ENCODE measurements around the gene BTBD16. TPM values are rescaled to one million over a fixed set of nuclear protein-coding genes. Genes with fewer than 3 reads are reported as not detected.

BTBD16 gene
- total RNA-seq, 1 experiment from 2014 or later, result 0.82 TPM

GRCh38 chr10:122336961-122337360 is 65.9 kb downstream of the BTBD16 start:
- H3K4me1 ChIP-seq (ENCODE audit: control insufficient read depth, insufficient read depth, low read length), result peaks cover 9% of the 10 kb centered on the region; the same call in 1 of the 2 replicates
- H3K36me3 ChIP-seq (ENCODE audit: control insufficient read depth, insufficient read depth, low read length), result no peaks in the 10 kb centered on the region
- H3K9me3 ChIP-seq (ENCODE audit: control insufficient read depth, insufficient read depth, low read depth, low read length), result no peaks in the 10 kb centered on the region
- POLR2A ChIA-PET, result no interaction called here
- no peak for DNase-seq (ENCODE audit: low read depth, low spot score)
- H3K27me3 ChIP-seq (ENCODE audit: control insufficient read depth, insufficient read depth, low read length), result no peaks in the 10 kb centered on the region
- no peak for ATAC-seq
- H3K27ac ChIP-seq (ENCODE audit: low read length), result 0 out of 2 replicates have a peak overlapping the region, but pooled peaks have one; percentile 24
- intact Hi-C loops (cut with micrococcal nuclease; ENCODE audit: unreplicated experiment), result no loop called here
- in situ Hi-C loops (cut with HindIII; ENCODE audit: low pct_unique_long_range_greater_than_20kb, low sequenced_read_pairs), result no loop called here
- no TSS peak for BruUV-seq (replicated peaks)
- CTCF ChIA-PET, result no interaction called here
- TF ChIP-seq TCF7L2 (IDR thresholded peaks at IDR 0.05; ENCODE audit: low read depth, low read length), result no peak
- no peak for TF ChIP-seq SIN3A (IDR thresholded peaks at IDR 0.05; ENCODE audit: borderline replicate concordance, insufficient read depth, low read depth, low read length)
- TF ChIP-seq POLR2AphosphoS5 (IDR thresholded peaks at IDR 0.05; ENCODE audit: low read depth, low read length), result no peak
- TF ChIP-seq CTCF (IDR thresholded peaks at IDR 0.05), result no peak
- no peak for TF ChIP-seq REST (IDR thresholded peaks at IDR 0.05; ENCODE audit: insufficient read depth in 1 of 2, low read depth in 2 of 2, low read length in 1 of 2)
- H3K4me3 ChIP-seq (ENCODE audit: low read depth in 2 of 2, low read length in 2 of 2), result no peak overlapping the region

GRCh38 chr10:122338609-122339441 is 67.7 kb downstream of the BTBD16 start:
- H3K27me3 ChIP-seq (ENCODE audit: control insufficient read depth, insufficient read depth, low read length), result no peaks in the 10 kb centered on the region
- H3K36me3 ChIP-seq (ENCODE audit: control insufficient read depth, insufficient read depth, low read length), result no peaks in the 10 kb centered on the region
- no peak overlapping the region for H3K4me3 ChIP-seq (ENCODE audit: low read depth in 2 of 2, low read length in 2 of 2)
- no TSS peak for BruUV-seq (replicated peaks)
- peak overlapping the region; percentile 46; the same call in 1 of the 2 replicates for H3K27ac ChIP-seq (ENCODE audit: low read length)
- ChIA-PET POLR2A (no interaction called here), CTCF (no interaction called here)
- in situ Hi-C loops (cut with HindIII; ENCODE audit: low pct_unique_long_range_greater_than_20kb, low sequenced_read_pairs) (no loop called here), intact Hi-C loops (cut with micrococcal nuclease; ENCODE audit: unreplicated experiment) (no loop called here)
- peaks cover 18% of the 10 kb centered on the region; the same call in 1 of the 2 replicates for H3K4me1 ChIP-seq (ENCODE audit: control insufficient read depth, insufficient read depth, low read length)
- no peak for TF ChIP-seq CTCF (IDR thresholded peaks at IDR 0.05)
- TF ChIP-seq POLR2AphosphoS5 (IDR thresholded peaks at IDR 0.05; ENCODE audit: low read depth, low read length), result no peak
- no peak for TF ChIP-seq SIN3A (IDR thresholded peaks at IDR 0.05; ENCODE audit: borderline replicate concordance, insufficient read depth, low read depth, low read length)
- no peak for TF ChIP-seq TCF7L2 (IDR thresholded peaks at IDR 0.05; ENCODE audit: low read depth, low read length)
- no peak for TF ChIP-seq REST (IDR thresholded peaks at IDR 0.05; ENCODE audit: insufficient read depth in 1 of 2, low read depth in 2 of 2, low read length in 1 of 2)
- H3K9me3 ChIP-seq (ENCODE audit: control insufficient read depth, insufficient read depth, low read depth, low read length), result no peaks in the 10 kb centered on the region
- peak; percentile 19 for ATAC-seq
- no peak for DNase-seq (ENCODE audit: low read depth, low spot score)

Data from Panc1 (cell line).